ENCODE measurements around the gene APLP2.

APLP2 gene

DNA sequence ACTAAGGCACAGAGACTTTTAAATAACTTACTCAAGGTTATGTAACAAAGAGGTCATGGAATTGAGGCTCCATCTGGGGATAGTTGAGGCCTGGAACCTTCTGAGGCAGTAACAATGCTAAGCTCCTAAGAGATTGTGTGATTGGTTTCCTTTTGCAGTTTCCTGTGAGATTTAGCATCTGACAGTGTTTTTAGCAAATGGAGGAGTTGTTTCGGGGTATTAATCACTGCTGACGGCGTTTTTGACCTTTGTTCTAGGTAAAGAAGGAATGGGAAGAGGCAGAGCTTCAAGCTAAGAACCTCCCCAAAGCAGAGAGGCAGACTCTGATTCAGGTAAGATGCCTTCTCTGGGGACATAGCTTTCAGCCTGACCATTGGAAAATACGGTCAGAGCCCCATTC, 57.8 kb downstream of the APLP2 start:
- ATAC-seq: no peak
- TF ChIP-seq OSR1 (CRISPR knock-in tag; IDR thresholded peaks at IDR 0.05): no peak
- TF ChIP-seq SNAI2 (CRISPR knock-in tag; IDR thresholded peaks at IDR 0.05): no peak
- no peak for TF ChIP-seq GLIS3 (CRISPR knock-in tag; IDR thresholded peaks at IDR 0.05)
- TF ChIP-seq ZFP3 (CRISPR knock-in tag; IDR thresholded peaks at IDR 0.05): no peak
- TF ChIP-seq ZC3H10 (CRISPR knock-in tag; IDR thresholded peaks at IDR 0.05): no peak
- no peak for TF ChIP-seq RARB (CRISPR knock-in tag; IDR thresholded peaks at IDR 0.05)
- TF ChIP-seq, protein P1, sequence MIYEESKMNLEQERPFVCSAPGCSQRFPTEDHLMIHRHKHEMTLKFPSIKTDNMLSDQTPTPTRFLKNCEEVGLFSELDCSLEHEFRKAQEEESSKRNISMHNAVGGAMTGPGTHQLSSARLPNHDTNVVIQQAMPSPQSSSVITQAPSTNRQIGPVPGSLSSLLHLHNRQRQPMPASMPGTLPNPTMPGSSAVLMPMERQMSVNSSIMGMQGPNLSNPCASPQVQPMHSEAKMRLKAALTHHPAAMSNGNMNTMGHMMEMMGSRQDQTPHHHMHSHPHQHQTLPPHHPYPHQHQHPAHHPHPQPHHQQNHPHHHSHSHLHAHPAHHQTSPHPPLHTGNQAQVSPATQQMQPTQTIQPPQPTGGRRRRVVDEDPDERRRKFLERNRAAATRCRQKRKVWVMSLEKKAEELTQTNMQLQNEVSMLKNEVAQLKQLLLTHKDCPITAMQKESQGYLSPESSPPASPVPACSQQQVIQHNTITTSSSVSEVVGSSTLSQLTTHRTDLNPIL (CRISPR knock-in tag; IDR thresholded peaks at IDR 0.05; ENCODE audit: low read depth): no peak
- TF ChIP-seq, protein P2, sequence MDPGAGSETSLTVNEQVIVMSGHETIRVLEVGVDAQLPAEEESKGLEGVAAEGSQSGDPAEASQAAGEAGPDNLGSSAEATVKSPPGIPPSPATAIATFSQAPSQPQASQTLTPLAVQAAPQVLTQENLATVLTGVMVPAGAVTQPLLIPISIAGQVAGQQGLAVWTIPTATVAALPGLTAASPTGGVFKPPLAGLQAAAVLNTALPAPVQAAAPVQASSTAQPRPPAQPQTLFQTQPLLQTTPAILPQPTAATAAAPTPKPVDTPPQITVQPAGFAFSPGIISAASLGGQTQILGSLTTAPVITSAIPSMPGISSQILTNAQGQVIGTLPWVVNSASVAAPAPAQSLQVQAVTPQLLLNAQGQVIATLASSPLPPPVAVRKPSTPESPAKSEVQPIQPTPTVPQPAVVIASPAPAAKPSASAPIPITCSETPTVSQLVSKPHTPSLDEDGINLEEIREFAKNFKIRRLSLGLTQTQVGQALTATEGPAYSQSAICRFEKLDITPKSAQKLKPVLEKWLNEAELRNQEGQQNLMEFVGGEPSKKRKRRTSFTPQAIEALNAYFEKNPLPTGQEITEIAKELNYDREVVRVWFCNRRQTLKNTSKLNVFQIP (CRISPR knock-in tag; IDR thresholded peaks at IDR 0.05; ENCODE audit: borderline replicate concordance, low read depth): no peak
- TF ChIP-seq ZNF70 (CRISPR knock-in tag; IDR thresholded peaks at IDR 0.05): no peak
- TF ChIP-seq ZNF565 (CRISPR knock-in tag; conservative IDR thresholded peaks at IDR 0.05; ENCODE audit: low read depth): no peak
- TF ChIP-seq BACH2 (CRISPR knock-in tag; IDR thresholded peaks at IDR 0.05; ENCODE audit: borderline replicate concordance): no peak

DNA sequence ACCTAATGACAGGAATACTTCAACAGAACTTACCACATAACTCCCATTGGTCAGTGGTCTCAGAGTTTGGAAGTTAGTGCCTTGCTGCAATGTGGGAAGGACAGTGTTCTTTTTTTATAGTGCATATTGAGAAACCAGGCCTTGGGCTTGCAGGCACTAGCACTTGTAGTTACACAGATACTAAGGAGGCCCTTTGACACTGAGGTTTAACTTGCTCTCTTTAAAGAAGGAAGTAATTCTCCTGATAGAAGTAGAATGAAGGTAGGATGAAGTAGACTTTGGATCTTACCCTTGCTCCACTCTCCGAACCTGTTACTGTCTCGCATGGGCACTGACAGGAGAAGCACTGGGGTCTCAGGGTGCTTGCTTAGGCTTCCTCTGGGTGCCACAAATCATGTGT, 58.9 kb downstream of the APLP2 start:
- no peak for TF ChIP-seq ZFP3 (CRISPR knock-in tag; IDR thresholded peaks at IDR 0.05)
- no peak for TF ChIP-seq ARNTL (CRISPR knock-in tag; IDR thresholded peaks at IDR 0.05; ENCODE audit: borderline replicate concordance, low read depth)
- ATAC-seq: no peak

DNA sequence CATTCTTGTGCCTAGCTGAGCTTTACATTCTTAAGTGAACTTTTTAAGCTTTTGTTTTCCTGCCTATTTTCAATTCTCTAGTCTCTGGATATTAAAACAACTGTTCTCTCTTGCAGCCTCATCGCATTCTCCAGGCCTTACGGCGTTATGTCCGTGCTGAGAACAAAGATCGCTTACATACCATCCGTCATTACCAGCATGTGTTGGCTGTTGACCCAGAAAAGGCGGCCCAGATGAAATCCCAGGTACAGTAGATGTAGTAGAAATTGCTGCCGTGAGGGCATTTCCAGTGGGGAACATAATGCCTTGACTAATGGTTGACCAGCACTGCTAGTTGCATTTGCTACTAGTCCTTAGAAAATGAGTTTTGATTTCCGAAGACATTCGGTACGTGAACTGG, 60.2 kb downstream of the APLP2 start:
- no peak for ATAC-seq
- no peak for TF ChIP-seq BACH2 (CRISPR knock-in tag; IDR thresholded peaks at IDR 0.05; ENCODE audit: borderline replicate concordance)
- TF ChIP-seq TCF4 (CRISPR knock-in tag; IDR thresholded peaks at IDR 0.05; ENCODE audit: borderline replicate concordance): no peak
- TF ChIP-seq, protein P3, sequence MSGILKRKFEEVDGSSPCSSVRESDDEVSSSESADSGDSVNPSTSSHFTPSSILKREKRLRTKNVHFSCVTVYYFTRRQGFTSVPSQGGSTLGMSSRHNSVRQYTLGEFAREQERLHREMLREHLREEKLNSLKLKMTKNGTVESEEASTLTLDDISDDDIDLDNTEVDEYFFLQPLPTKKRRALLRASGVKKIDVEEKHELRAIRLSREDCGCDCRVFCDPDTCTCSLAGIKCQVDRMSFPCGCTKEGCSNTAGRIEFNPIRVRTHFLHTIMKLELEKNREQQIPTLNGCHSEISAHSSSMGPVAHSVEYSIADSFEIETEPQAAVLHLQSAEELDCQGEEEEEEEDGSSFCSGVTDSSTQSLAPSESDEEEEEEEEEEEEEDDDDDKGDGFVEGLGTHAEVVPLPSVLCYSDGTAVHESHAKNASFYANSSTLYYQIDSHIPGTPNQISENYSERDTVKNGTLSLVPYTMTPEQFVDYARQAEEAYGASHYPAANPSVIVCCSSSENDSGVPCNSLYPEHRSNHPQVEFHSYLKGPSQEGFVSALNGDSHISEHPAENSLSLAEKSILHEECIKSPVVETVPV (CRISPR knock-in tag; IDR thresholded peaks at IDR 0.05): no peak
- TF ChIP-seq SNAI2 (CRISPR knock-in tag; IDR thresholded peaks at IDR 0.05): no peak
- TF ChIP-seq, protein P4, sequence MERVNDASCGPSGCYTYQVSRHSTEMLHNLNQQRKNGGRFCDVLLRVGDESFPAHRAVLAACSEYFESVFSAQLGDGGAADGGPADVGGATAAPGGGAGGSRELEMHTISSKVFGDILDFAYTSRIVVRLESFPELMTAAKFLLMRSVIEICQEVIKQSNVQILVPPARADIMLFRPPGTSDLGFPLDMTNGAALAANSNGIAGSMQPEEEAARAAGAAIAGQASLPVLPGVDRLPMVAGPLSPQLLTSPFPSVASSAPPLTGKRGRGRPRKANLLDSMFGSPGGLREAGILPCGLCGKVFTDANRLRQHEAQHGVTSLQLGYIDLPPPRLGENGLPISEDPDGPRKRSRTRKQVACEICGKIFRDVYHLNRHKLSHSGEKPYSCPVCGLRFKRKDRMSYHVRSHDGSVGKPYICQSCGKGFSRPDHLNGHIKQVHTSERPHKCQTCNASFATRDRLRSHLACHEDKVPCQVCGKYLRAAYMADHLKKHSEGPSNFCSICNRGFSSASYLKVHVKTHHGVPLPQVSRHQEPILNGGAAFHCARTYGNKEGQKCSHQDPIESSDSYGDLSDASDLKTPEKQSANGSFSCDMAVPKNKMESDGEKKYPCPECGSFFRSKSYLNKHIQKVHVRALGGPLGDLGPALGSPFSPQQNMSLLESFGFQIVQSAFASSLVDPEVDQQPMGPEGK (CRISPR knock-in tag; IDR thresholded peaks at IDR 0.05; ENCODE audit: borderline replicate concordance): no peak
- TF ChIP-seq, protein P5, sequence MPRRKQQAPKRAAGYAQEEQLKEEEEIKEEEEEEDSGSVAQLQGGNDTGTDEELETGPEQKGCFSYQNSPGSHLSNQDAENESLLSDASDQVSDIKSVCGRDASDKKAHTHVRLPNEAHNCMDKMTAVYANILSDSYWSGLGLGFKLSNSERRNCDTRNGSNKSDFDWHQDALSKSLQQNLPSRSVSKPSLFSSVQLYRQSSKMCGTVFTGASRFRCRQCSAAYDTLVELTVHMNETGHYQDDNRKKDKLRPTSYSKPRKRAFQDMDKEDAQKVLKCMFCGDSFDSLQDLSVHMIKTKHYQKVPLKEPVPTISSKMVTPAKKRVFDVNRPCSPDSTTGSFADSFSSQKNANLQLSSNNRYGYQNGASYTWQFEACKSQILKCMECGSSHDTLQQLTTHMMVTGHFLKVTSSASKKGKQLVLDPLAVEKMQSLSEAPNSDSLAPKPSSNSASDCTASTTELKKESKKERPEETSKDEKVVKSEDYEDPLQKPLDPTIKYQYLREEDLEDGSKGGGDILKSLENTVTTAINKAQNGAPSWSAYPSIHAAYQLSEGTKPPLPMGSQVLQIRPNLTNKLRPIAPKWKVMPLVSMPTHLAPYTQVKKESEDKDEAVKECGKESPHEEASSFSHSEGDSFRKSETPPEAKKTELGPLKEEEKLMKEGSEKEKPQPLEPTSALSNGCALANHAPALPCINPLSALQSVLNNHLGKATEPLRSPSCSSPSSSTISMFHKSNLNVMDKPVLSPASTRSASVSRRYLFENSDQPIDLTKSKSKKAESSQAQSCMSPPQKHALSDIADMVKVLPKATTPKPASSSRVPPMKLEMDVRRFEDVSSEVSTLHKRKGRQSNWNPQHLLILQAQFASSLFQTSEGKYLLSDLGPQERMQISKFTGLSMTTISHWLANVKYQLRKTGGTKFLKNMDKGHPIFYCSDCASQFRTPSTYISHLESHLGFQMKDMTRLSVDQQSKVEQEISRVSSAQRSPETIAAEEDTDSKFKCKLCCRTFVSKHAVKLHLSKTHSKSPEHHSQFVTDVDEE (CRISPR knock-in tag; IDR thresholded peaks at IDR 0.05): no peak
- no peak for TF ChIP-seq ARNTL (CRISPR knock-in tag; IDR thresholded peaks at IDR 0.05; ENCODE audit: borderline replicate concordance, low read depth)
- no peak for TF ChIP-seq OSR1 (CRISPR knock-in tag; IDR thresholded peaks at IDR 0.05)
- no peak for TF ChIP-seq ZC3H10 (CRISPR knock-in tag; IDR thresholded peaks at IDR 0.05)
- TF ChIP-seq ZFP30 (CRISPR knock-in tag; IDR thresholded peaks at IDR 0.05): no peak
- no peak for TF ChIP-seq GLIS3 (CRISPR knock-in tag; IDR thresholded peaks at IDR 0.05)
- no peak for TF ChIP-seq CSDC2 (CRISPR knock-in tag; IDR thresholded peaks at IDR 0.05)
- TF ChIP-seq, protein P2 (CRISPR knock-in tag; IDR thresholded peaks at IDR 0.05; ENCODE audit: borderline replicate concordance, low read depth): no peak
- no peak for TF ChIP-seq RARB (CRISPR knock-in tag; IDR thresholded peaks at IDR 0.05)

Measured in SK-N-SH treated with all-trans-retinoic acid at 6 μM for 48 hours (cell line).